Measurements from ENCODE around the gene PNLIPRP2. TPM values are rescaled to one million over a fixed set of nuclear protein-coding genes. Genes with fewer than 3 reads are reported as not detected.

PNLIPRP2 gene
- total RNA-seq, 2 donors from 2014 or later: 0.64 to 0.79 TPM

DNA sequence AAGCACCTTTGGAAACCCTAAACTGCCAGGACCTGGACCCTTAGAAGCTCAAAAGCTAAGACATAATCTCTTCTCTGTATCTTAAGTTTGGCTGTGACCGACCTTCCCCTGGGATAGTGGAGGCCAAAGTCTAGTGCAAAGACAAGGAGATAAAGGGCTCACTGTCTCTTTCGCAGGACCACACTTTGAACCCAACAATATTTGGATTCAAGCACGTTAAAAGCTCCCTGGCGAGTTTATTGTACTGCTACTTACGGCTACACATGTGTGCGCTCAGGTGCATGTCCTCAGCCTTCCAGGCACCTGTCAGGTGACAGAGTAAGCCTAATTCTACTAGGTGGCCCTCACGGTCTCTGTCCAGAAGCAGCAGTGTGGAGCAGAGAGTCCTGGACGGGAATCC lies 55.9 kb downstream of the PNLIPRP2 start:
- Histone ChIP-seq H3K9ac (ENCODE audit: extremely low read depth, low read length, poor library complexity, severe bottlenecking) (no peak overlapping the region), H3K27ac (ENCODE audit: low read depth, low read length) (no peak overlapping the region), H3K4me1 (ENCODE audit: control insufficient read depth, insufficient read depth, low read length) (no peaks in the 10 kb centered on the region), H3K9me3 (ENCODE audit: control insufficient read depth, low read length) (no peaks in the 10 kb centered on the region), H3K27me3 (ENCODE audit: control insufficient read depth, insufficient read depth, low read length, poor library complexity, severe bottlenecking) (no peaks in the 10 kb centered on the region), H3K36me3 (ENCODE audit: control insufficient read depth, insufficient read depth, low read length) (no peaks in the 10 kb centered on the region), H3K4me3 (ENCODE audit: low read length) (no peak overlapping the region)
- TF ChIP-seq, protein P1, sequence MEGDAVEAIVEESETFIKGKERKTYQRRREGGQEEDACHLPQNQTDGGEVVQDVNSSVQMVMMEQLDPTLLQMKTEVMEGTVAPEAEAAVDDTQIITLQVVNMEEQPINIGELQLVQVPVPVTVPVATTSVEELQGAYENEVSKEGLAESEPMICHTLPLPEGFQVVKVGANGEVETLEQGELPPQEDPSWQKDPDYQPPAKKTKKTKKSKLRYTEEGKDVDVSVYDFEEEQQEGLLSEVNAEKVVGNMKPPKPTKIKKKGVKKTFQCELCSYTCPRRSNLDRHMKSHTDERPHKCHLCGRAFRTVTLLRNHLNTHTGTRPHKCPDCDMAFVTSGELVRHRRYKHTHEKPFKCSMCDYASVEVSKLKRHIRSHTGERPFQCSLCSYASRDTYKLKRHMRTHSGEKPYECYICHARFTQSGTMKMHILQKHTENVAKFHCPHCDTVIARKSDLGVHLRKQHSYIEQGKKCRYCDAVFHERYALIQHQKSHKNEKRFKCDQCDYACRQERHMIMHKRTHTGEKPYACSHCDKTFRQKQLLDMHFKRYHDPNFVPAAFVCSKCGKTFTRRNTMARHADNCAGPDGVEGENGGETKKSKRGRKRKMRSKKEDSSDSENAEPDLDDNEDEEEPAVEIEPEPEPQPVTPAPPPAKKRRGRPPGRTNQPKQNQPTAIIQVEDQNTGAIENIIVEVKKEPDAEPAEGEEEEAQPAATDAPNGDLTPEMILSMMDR (conservative IDR thresholded peaks at IDR 0.05): no peak
- H3K4me1 Mint-ChIP-seq: peaks cover 2% of the 10 kb centered on the region
- H3K9me3 Mint-ChIP-seq: no peaks in the 10 kb centered on the region
- no peaks in the 10 kb centered on the region for H3K27me3 Mint-ChIP-seq (ENCODE audit: insufficient read depth)
- H3K27ac Mint-ChIP-seq: no peak overlapping the region
- 85 to 89% methylated on average over 7 to 8 of the region's 8 CpGs for WGBS, 2 experiments (ENCODE audit: insufficient coverage in 1 of 2, insufficient read length in 1 of 2)
- H3K4me3 Mint-ChIP-seq: no peak overlapping the region
- no peak for DNase-seq
- no peaks in the 10 kb centered on the region for H3K36me3 Mint-ChIP-seq (ENCODE audit: low read depth)

DNA sequence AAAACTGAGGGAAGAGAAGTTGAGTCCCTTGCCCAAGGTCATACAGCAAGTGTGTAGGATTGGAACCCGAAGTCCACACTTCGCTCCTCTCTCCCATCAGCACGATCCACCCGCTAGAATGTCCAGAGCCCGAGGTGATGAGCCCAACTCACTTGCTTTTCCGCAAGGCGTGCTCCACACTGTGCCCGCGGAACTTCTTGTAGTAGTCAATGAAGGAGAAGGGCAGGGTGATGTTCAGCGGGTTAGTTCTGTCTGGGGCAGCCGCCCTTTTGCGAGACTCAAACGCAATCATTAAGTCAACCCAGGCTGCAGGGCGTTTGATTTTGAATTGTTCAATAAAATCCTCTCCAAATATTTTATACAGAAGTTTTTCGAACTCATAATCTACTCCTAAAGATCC lies 58.6 kb downstream of the PNLIPRP2 start:
- Mint-ChIP-seq H3K36me3 (ENCODE audit: low read depth) (no peaks in the 10 kb centered on the region), H3K27ac (no peak overlapping the region), H3K27me3 (ENCODE audit: insufficient read depth) (no peaks in the 10 kb centered on the region), H3K9me3 (peaks cover 1% of the 10 kb centered on the region), H3K4me3 (no peak overlapping the region), H3K4me1 (peaks cover 8% of the 10 kb centered on the region)
- Histone ChIP-seq H3K36me3 (ENCODE audit: control insufficient read depth, insufficient read depth, low read length) (no peaks in the 10 kb centered on the region), H3K27me3 (ENCODE audit: control insufficient read depth, insufficient read depth, low read length, poor library complexity, severe bottlenecking) (no peaks in the 10 kb centered on the region), H3K27ac (ENCODE audit: low read depth, low read length) (no peak overlapping the region), H3K9ac (ENCODE audit: extremely low read depth, low read length, poor library complexity, severe bottlenecking) (no peak overlapping the region), H3K4me1 (ENCODE audit: control insufficient read depth, insufficient read depth, low read length) (peaks cover 7% of the 10 kb centered on the region), H3K9me3 (ENCODE audit: control insufficient read depth, low read length) (no peaks in the 10 kb centered on the region), H3K4me3 (ENCODE audit: low read length) (no peak overlapping the region)
- 85 to 94% methylated on average over 11 to 15 of the region's 15 CpGs for WGBS, 2 experiments (ENCODE audit: insufficient coverage in 1 of 2, insufficient read length in 1 of 2)
- TF ChIP-seq, protein P1 (conservative IDR thresholded peaks at IDR 0.05): no peak
- DNase-seq: no peak

DNA sequence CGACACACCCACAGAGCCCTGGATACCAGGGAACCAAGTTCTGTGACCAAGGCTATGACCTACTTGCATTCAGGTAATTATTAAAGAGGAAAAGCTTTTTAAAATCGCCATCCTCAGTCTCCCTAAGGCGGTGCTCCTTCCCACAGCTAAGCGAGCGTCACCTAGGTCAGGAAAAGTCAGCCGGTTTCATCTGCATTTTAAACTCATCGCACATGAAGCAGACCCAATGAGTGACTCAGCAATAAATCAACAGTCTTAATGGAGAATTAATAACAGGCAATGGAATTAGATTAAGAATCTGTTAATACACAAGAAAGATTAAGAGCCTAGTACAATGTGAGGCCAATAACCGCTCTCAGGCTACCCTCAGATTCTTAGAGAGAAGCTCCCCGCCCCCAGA lies 62.4 kb downstream of the PNLIPRP2 start:
- Histone ChIP-seq H3K4me3 (ENCODE audit: low read length) (no peak overlapping the region), H3K9me3 (ENCODE audit: control insufficient read depth, low read length) (no peaks in the 10 kb centered on the region), H3K27ac (ENCODE audit: low read depth, low read length) (no peak overlapping the region), H3K9ac (ENCODE audit: extremely low read depth, low read length, poor library complexity, severe bottlenecking) (no peak overlapping the region), H3K27me3 (ENCODE audit: control insufficient read depth, insufficient read depth, low read length, poor library complexity, severe bottlenecking) (no peaks in the 10 kb centered on the region), H3K36me3 (ENCODE audit: control insufficient read depth, insufficient read depth, low read length) (no peaks in the 10 kb centered on the region), H3K4me1 (ENCODE audit: control insufficient read depth, insufficient read depth, low read length) (peaks cover 10% of the 10 kb centered on the region)
- Mint-ChIP-seq H3K4me3 (no peak overlapping the region), H3K4me1 (peaks cover 21% of the 10 kb centered on the region), H3K27me3 (ENCODE audit: insufficient read depth) (no peaks in the 10 kb centered on the region), H3K27ac (no peak overlapping the region), H3K36me3 (ENCODE audit: low read depth) (no peaks in the 10 kb centered on the region), H3K9me3 (peaks cover 1% of the 10 kb centered on the region)
- TF ChIP-seq, protein P1 (conservative IDR thresholded peaks at IDR 0.05): no peak
- 96 to 97% methylated on average over 8 to 9 of the region's 9 CpGs for WGBS, 2 experiments (ENCODE audit: insufficient coverage in 1 of 2, insufficient read length in 1 of 2)
- DNase-seq: no peak

Data from endodermal cell (in vitro differentiated cells).